ENCODE results near the gene RNF175.
"Not testable (repeated sequence)": the region's sequence is repeated elsewhere in the genome, so short reads cannot be mapped to it uniquely, and the experiment has no call there.

RNF175 gene

GRCh38 chr4:153683763-153684181, 76.1 kb downstream of the RNF175 start:
- no peak for DNase-seq (ENCODE audit: low read depth in 2 of 2)

GRCh38 chr4:153679486-153679885, 80.3 kb downstream of the RNF175 start:
- no peak for DNase-seq (ENCODE audit: low read depth in 2 of 2)

GRCh38 chr4:153676984-153677383, 82.8 kb downstream of the RNF175 start:
- peak in 1 of 2 experiments; percentile 12 for DNase-seq (ENCODE audit: low read depth in 2 of 2)

- DNase-seq (ENCODE audit: low read depth in 2 of 2) = no peak
Observed at GRCh38 chr4:153676486-153676885, 83.3 kb downstream of the RNF175 start.

GRCh38 chr4:153669838-153670237, 90.0 kb downstream of the RNF175 start:
- DNase-seq (ENCODE audit: low read depth in 2 of 2) = no peak

GRCh38 chr4:153668647-153669046, 91.2 kb downstream of the RNF175 start:
- DNase-seq (ENCODE audit: low read depth in 2 of 2) = no peak

GRCh38 chr4:153666505-153666904, 93.3 kb downstream of the RNF175 start:
- not testable (repeated sequence) for DNase-seq (ENCODE audit: low read depth in 2 of 2)

- DNase-seq (ENCODE audit: low read depth in 2 of 2) = no peak
Observed at GRCh38 chr4:153663667-153664066, 96.2 kb downstream of the RNF175 start.

GRCh38 chr4:153661908-153662307, 97.9 kb downstream of the RNF175 start:
- DNase-seq (ENCODE audit: low read depth in 2 of 2) = no peak

- no peak for DNase-seq (ENCODE audit: low read depth in 2 of 2)
Observed at GRCh38 chr4:153661215-153661822, 98.5 kb downstream of the RNF175 start.
